HepG2 (cell line): ENCODE results near the gene GPR31. TPM values are rescaled to one million over a fixed set of nuclear protein-coding genes. Genes with fewer than 3 reads are reported as not detected.

ENCODE experiments used
- ELF3 ChIP-seq: IDR thresholded peaks from 2 replicates; pipeline ENCODE4 v1.6.1; 2016; ENCODE audit warnings: missing genetic modification reagents, missing compliant biosample characterization
- FOXJ3 ChIP-seq: sonication (generic); formaldehyde crosslinking; IDR thresholded peaks from 2 replicates; pipeline ENCODE4 v1.4.0; 2020; ENCODE audit warnings: missing genetic modification reagents, mild to moderate bottlenecking, borderline replicate concordance
- FOXP1 ChIP-seq, 2 experiments: fragments of 450-650 bp in 1 of 2; IDR thresholded peaks; 2 replicates each; pipeline ENCODE4 v1.6.1; 2017 to 2018; ENCODE audit warnings: antibody characterized with exemption in 1 of 2
- GATAD2A ChIP-seq: IDR thresholded peaks from 2 replicates; pipeline ENCODE4 v1.6.1; 2016
- MXI1 ChIP-seq: IDR thresholded peaks from 3 replicates; pipeline ENCODE4 v1.6.1; 2012; ENCODE audit warnings: low read depth, low read length, inconsistent platforms, borderline replicate concordance
- NFIC ChIP-seq: IDR thresholded peaks from 2 replicates; pipeline ENCODE4 v1.6.1; 2012; ENCODE audit warnings: mild to moderate bottlenecking, low read length, inconsistent platforms
- STAG1 ChIP-seq: sonication (generic); formaldehyde crosslinking; IDR thresholded peaks from 2 replicates; pipeline ENCODE4 v1.4.0; 2020; ENCODE audit warnings: missing genetic modification reagents
- XRCC5 ChIP-seq: fragments of 200-400 bp; formaldehyde crosslinking; optimal IDR thresholded peaks from 2 replicates; pipeline ENCODE3; 2017; ENCODE audit warnings: mild to moderate bottlenecking, low read length
- ZNF44 ChIP-seq: sonication (generic); formaldehyde crosslinking; IDR thresholded peaks from 2 replicates; pipeline ENCODE4 v1.5.1; 2020; ENCODE audit warnings: mild to moderate bottlenecking, missing genetic modification reagents
- ZNF777 ChIP-seq: sonication (generic); formaldehyde crosslinking; IDR thresholded peaks from 2 replicates; pipeline ENCODE4 v1.4.0; 2020; ENCODE audit warnings: missing genetic modification reagents
- ZSCAN29 ChIP-seq: sonication (generic); formaldehyde crosslinking; conservative IDR thresholded peaks from 2 replicates; pipeline ENCODE4 v1.4.0; 2020; ENCODE audit warnings: mild to moderate bottlenecking, missing genetic modification reagents
- polyA plus RNA-seq, 8 experiments: library from polyadenylated mRNA; depleted of rRNA in 3 of 8; stranded (reverse) in 7 of 8; unstranded in 1 of 8; fragments of >200 nt; fragmentation: Illumina TruSeq in 4 of 8; extraction: Trizol in 4 of 8; gene quantifications; 2 replicates each; pipeline versions ENCODE4 v1.2.1 to v1.2.3, GENCODE V29; 2011 to 2016; ENCODE audit warnings: low read depth in 4 of 8, missing spikeins in 1 of 8, mixed read lengths in 1 of 8; ENCODE audit not compliant: insufficient read depth in 1 of 8
- total RNA-seq, 5 experiments: library from RNA; depleted of rRNA; stranded (reverse); fragments of >200 nt; fragmentation: Illumina TruSeq; extraction: Trizol; gene quantifications; 2 replicates each; pipeline ENCODE4 v1.2.3, GENCODE V29; 2016; ENCODE audit warnings: low read depth in 1 of 5
- TF ChIP-seq, protein P1 (sequence below): sonication (generic); formaldehyde crosslinking; IDR thresholded peaks from 2 replicates; pipeline ENCODE4 v1.4.0; 2020; ENCODE audit warnings: missing genetic modification reagents
- TF ChIP-seq, protein P2 (sequence below): sonication (generic); formaldehyde crosslinking; IDR thresholded peaks from 2 replicates; pipeline ENCODE4 v1.5.1; 2020; ENCODE audit warnings: missing genetic modification reagents, mild to moderate bottlenecking, borderline replicate concordance
- TF ChIP-seq, protein P3 (sequence below): sonication (generic); formaldehyde crosslinking; IDR thresholded peaks from 2 replicates; pipeline ENCODE4 v1.4.0; 2020; ENCODE audit warnings: missing genetic modification reagents, borderline replicate concordance
- TF ChIP-seq, protein P4 (sequence below): sonication (generic); formaldehyde crosslinking; IDR thresholded peaks from 2 replicates; pipeline ENCODE4 v1.4.0; 2020; ENCODE audit warnings: low read depth, mild to moderate bottlenecking, missing genetic modification reagents
- TF ChIP-seq, protein P5 (sequence below): sonication (generic); formaldehyde crosslinking; IDR thresholded peaks from 2 replicates; pipeline ENCODE4 v1.4.0; 2020; ENCODE audit warnings: missing genetic modification reagents, borderline replicate concordance
- TF ChIP-seq, protein P6 (sequence below): sonication (generic); formaldehyde crosslinking; IDR thresholded peaks from 2 replicates; pipeline ENCODE4 v1.4.0; 2020; ENCODE audit warnings: mild to moderate bottlenecking, missing genetic modification reagents

GPR31 gene
- total and polyA plus RNA-seq, 2 of the 13 experiments (the other 11 are each of a cell fraction or from before 2014, with no cell fraction given): not detected

DNA sequence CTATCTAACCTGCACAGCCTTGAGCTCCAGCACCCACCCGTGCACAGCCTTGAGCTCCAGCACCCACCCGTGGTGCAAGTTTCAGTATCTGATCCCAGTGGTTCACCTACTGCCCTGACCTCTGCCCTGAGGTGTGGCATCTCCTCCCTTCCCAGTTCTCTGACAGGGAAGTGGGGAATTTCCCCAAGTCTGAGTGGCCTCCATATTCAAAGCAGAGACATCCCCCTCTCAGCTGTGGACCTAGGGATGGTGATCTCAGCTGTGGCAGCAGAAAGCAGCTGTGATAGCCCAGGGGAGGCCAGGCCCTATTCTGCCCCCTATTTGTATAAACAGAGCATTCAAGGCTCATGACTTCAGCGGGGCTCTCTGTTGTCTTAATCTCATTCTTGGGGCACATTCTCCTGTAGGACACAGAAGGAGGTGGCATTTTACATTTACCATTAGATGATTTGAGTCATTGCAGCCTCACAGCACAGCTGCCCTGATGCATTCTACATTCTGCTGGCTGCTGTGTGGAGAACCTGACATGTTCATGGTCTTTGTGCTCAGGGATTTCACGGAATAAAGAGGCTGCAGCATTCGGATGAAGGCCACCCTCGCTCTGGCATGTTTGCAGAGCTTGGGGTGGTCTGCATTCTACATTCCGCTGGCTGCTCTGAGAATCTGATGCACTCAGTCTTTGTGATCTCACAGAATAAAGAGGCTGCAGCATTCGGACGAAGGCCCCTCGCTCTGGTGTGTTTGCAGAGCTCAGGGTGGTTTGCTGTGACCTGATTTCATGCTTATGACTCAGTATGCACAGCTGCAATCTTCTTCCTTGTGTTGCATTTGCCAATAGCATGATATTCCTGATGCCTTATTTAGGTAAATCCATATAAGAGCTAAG is 16.9 kb downstream of the GPR31 start (continued):
- TF ChIP-seq FOXJ3 (CRISPR knock-in tag): peak; percentile 78; the same call in 1 of the 2 replicates
- TF ChIP-seq NFIC: no peak
- TF ChIP-seq, protein P1, sequence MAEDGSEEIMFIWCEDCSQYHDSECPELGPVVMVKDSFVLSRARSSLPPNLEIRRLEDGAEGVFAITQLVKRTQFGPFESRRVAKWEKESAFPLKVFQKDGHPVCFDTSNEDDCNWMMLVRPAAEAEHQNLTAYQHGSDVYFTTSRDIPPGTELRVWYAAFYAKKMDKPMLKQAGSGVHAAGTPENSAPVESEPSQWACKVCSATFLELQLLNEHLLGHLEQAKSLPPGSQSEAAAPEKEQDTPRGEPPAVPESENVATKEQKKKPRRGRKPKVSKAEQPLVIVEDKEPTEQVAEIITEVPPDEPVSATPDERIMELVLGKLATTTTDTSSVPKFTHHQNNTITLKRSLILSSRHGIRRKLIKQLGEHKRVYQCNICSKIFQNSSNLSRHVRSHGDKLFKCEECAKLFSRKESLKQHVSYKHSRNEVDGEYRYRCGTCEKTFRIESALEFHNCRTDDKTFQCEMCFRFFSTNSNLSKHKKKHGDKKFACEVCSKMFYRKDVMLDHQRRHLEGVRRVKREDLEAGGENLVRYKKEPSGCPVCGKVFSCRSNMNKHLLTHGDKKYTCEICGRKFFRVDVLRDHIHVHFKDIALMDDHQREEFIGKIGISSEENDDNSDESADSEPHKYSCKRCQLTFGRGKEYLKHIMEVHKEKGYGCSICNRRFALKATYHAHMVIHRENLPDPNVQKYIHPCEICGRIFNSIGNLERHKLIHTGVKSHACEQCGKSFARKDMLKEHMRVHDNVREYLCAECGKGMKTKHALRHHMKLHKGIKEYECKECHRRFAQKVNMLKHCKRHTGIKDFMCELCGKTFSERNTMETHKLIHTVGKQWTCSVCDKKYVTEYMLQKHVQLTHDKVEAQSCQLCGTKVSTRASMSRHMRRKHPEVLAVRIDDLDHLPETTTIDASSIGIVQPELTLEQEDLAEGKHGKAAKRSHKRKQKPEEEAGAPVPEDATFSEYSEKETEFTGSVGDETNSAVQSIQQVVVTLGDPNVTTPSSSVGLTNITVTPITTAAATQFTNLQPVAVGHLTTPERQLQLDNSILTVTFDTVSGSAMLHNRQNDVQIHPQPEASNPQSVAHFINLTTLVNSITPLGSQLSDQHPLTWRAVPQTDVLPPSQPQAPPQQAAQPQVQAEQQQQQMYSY (CRISPR knock-in tag): no peak
- TF ChIP-seq, protein P2, sequence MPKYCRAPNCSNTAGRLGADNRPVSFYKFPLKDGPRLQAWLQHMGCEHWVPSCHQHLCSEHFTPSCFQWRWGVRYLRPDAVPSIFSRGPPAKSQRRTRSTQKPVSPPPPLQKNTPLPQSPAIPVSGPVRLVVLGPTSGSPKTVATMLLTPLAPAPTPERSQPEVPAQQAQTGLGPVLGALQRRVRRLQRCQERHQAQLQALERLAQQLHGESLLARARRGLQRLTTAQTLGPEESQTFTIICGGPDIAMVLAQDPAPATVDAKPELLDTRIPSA (CRISPR knock-in tag): no peak
- peak; percentile 93 for TF ChIP-seq ELF3
- TF ChIP-seq, protein P3, sequence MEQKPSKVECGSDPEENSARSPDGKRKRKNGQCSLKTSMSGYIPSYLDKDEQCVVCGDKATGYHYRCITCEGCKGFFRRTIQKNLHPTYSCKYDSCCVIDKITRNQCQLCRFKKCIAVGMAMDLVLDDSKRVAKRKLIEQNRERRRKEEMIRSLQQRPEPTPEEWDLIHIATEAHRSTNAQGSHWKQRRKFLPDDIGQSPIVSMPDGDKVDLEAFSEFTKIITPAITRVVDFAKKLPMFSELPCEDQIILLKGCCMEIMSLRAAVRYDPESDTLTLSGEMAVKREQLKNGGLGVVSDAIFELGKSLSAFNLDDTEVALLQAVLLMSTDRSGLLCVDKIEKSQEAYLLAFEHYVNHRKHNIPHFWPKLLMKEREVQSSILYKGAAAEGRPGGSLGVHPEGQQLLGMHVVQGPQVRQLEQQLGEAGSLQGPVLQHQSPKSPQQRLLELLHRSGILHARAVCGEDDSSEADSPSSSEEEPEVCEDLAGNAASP (CRISPR knock-in tag): no peak
- peak; percentile 17 for TF ChIP-seq STAG1 (CRISPR knock-in tag)
- TF ChIP-seq ZSCAN29 (CRISPR knock-in tag): peak; percentile 77; the same call in 1 of the 2 replicates
- TF ChIP-seq ZNF44 (CRISPR knock-in tag): peak; percentile 52; the same call in 1 of the 2 replicates
- TF ChIP-seq, protein P4, sequence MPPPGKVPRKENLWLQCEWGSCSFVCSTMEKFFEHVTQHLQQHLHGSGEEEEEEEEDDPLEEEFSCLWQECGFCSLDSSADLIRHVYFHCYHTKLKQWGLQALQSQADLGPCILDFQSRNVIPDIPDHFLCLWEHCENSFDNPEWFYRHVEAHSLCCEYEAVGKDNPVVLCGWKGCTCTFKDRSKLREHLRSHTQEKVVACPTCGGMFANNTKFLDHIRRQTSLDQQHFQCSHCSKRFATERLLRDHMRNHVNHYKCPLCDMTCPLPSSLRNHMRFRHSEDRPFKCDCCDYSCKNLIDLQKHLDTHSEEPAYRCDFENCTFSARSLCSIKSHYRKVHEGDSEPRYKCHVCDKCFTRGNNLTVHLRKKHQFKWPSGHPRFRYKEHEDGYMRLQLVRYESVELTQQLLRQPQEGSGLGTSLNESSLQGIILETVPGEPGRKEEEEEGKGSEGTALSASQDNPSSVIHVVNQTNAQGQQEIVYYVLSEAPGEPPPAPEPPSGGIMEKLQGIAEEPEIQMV (CRISPR knock-in tag): 0 out of 2 replicates have a peak, but pooled peaks have one; percentile 44
- TF ChIP-seq GATAD2A (CRISPR knock-in tag): peak; percentile 83
- TF ChIP-seq, protein P5, sequence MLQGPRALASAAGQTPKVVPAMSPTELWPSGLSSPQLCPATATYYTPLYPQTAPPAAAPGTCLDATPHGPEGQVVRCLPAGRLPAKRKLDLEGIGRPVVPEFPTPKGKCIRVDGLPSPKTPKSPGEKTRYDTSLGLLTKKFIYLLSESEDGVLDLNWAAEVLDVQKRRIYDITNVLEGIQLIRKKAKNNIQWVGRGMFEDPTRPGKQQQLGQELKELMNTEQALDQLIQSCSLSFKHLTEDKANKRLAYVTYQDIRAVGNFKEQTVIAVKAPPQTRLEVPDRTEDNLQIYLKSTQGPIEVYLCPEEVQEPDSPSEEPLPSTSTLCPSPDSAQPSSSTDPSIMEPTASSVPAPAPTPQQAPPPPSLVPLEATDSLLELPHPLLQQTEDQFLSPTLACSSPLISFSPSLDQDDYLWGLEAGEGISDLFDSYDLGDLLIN (CRISPR knock-in tag): no peak
- peak; percentile 67 for TF ChIP-seq XRCC5
- TF ChIP-seq MXI1: 0 out of 3 replicates have a peak, but pooled peaks have one; percentile 59
- no peak for TF ChIP-seq ZNF777 (CRISPR knock-in tag)
- TF ChIP-seq FOXP1 (IDR thresholded peaks at IDR 0.05): no peak
- peak; percentile 60; the same call in 1 of the 2 replicates for TF ChIP-seq FOXP1 (CRISPR knock-in tag; IDR thresholded peaks at IDR 0.05)
- TF ChIP-seq, protein P6, sequence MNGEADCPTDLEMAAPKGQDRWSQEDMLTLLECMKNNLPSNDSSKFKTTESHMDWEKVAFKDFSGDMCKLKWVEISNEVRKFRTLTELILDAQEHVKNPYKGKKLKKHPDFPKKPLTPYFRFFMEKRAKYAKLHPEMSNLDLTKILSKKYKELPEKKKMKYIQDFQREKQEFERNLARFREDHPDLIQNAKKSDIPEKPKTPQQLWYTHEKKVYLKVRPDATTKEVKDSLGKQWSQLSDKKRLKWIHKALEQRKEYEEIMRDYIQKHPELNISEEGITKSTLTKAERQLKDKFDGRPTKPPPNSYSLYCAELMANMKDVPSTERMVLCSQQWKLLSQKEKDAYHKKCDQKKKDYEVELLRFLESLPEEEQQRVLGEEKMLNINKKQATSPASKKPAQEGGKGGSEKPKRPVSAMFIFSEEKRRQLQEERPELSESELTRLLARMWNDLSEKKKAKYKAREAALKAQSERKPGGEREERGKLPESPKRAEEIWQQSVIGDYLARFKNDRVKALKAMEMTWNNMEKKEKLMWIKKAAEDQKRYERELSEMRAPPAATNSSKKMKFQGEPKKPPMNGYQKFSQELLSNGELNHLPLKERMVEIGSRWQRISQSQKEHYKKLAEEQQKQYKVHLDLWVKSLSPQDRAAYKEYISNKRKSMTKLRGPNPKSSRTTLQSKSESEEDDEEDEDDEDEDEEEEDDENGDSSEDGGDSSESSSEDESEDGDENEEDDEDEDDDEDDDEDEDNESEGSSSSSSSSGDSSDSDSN: peak; percentile 6
